GM18870 (cell line): ENCODE data around the gene CST9L.
"Not testable (repeated sequence)": the region's sequence is repeated elsewhere in the genome, so short reads cannot be mapped to it uniquely, and the experiment has no call there.

ENCODE experiments used
- ATAC-seq: cut with Tn5 transposase; IDR thresholded peaks from one replicate; pipeline ENCODE4 v1.9.1; 2021; ENCODE audit warnings: moderate library complexity; ENCODE audit not compliant: unreplicated experiment

CST9L gene

DNA sequence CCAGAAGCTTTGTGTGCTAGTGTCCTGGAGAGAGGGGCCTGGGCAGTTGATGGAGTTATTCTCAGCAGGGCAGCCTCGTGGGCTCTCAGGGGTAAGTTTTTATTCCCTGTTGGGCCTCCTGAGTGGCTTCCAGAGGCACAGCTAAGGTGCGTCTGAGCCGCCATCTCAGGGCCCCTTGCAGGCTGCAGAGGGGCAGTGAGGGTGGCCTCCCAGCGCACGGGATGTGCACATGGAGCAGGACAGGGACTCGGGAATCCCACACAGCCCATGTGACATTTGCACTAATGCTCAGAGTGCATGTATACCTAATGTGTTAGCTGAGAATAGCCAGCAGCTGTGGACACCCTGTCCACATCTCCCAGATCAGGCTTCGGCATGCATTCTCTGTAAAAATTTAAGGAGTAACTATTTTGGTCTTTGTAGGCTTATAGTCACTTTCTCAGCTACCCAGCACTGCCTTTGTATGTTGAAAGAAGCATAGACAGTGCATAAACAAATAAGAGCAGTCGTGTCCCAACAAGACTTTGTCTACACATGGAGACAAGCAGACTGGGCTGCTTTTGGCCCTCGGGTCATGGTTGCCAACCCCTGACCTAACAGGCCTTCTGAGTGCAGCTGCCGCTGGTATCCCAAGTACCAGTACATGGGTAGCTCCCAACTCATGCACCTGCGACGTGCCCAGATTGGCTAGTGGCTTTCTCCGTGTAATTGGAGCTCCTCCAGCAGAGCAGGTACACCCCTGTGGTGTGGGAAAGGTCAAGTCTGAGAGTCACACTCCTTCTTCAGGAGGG lies 18.6 kb upstream of the CST9L start:
- no peak for ATAC-seq

DNA sequence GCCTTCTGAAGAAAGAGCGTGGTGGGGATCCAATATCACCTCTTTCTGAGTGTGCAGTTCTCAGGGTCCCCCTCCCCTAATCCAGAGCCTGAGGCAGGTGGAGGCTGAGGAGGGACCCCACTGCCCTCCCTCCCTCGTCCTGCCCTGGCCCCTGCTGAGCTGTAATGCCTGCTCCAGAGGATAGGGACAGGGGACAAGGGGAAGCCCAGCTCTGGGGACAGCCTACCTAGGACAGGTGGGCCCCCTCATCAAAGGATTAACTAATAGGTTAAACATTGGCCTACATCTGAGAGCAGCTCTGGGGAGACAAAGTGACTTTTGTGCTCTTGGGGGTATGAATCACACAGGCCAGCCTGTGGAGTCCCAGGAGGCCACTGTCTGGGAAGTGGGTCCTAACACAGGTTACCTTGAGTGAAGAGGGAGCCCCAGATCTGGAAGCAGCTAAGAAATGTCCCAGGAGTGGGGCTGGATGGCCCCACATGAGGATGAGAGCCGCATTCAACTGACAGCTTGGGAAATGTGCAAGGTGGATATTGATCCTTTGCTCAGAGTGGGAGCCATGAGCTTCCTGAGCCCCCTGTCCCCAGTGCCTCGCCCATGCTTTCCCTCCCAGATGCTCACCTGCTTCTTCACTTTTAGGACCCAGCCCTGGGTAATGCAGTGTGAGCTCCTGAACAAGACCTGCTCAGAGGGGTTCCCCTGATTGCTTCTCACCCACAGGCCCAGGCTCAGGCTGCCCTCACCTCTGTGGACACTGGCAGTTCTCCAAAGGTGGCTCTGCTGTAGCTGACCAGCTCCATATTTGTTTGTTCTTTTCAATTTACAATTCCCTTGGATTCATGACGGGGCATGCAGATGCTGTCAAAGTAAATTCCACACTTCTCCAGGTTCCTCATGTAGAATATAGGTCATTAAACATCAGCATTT lies 17.8 kb upstream of the CST9L start:
- ATAC-seq, result no peak

- no peak for ATAC-seq
These were observed 17.1 kb upstream of the CST9L start for GRCh38 chr20:23585449-23585807.

GRCh38 chr20:23584434-23585199 lies 16.3 kb upstream of the CST9L start:
- ATAC-seq, result no peak

GRCh38 chr20:23583526-23583925 lies 15.2 kb upstream of the CST9L start:
- ATAC-seq, result no peak

DNA sequence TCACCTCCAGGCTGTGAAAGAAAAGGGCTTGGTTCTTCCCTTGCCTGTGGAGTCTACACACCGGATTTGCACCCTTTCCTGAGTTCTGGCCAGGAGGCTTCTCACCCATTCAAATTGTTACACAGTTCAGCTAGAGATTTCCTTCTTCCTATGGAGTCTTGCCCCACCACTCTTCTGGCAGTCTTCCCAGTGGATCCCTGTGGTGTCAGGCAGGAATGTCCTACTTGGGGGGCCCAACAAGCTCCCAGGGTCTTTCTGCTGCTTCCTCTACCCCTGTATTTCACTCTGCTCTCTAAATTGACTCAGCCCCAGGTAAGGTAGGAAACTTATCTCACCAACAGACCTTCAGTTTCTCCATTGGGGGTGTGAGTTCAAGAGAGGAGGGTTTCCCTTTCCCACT lies 14.0 kb upstream of the CST9L start:
- ATAC-seq, result no peak

DNA sequence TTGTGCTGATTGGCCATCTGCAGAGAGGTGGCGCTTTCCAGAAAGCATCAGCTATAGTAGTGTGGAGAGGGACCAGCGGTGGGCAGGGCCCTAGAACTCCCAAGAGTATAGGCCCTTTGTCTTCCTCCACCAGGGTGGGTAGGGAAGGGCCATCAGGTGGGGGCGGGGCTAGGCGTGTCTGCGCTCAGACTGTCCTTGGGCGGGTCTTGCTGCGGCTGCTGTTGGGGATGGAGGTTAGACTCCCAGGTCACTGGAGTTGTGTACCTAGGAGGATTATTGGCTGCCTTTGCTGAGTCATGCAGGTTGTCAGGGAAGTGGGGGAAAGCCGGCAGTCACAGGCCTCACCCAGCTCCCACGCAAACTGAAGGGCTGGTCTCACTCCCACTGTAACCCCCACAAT lies 13.5 kb upstream of the CST9L start:
- ATAC-seq, result not testable (repeated sequence)

DNA sequence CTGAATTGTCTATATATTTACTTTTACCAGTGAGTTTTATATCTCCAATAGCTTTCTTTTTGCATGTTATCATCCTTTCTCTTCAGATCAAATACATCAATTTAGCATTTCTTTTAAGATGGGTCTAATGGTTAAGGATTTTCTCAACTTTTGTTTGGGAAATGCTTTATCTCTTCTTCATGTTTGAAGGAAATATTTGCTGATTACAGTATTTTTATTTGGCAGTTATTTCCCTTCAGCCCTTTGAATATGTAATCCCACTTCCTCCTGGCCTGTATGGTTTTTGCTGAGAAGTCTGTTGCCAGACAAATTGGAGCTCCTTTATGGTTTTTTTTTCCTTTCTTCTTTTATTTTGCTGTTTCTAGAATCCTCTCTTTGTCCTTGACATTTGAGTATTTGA lies 6.7 kb upstream of the CST9L start:
- ATAC-seq, result no peak

DNA sequence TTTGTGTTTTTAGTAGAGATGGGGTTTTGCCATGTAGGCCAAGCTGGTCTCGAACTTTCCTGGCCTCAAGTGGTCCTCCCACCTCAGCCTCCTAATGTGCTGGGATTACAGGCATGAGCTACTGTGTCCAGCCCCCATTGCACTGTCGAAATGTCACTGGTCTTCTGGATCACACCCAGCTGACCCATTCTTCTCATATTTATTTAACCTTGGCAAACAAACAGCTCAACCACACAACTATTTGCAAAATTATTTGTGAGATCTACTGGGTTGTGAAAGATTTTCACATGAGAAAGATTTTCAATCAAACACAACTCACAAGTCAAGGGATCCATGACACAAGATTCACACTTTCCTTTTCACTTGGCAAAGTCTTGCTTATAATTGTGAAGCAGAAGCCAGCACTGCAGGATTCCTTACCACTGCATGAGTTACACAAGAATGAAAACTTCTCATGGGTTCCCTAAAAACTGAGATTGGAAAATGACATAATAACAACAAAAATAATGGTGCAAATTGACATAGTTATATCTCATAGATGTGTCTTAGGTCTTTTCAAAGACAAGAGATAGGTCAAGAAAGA lies 2.0 kb upstream of the CST9L start:
- no peak for ATAC-seq

- ATAC-seq, result no peak
These were observed 1.3 kb upstream of the CST9L start for GRCh38 chr20:23569570-23569969.

GRCh38 chr20:23568971-23569330 lies 667 bp upstream of the CST9L start:
- no peak for ATAC-seq

GRCh38 chr20:23566199-23566932 lies 1.9 kb downstream of the CST9L start:
- ATAC-seq, result no peak

DNA sequence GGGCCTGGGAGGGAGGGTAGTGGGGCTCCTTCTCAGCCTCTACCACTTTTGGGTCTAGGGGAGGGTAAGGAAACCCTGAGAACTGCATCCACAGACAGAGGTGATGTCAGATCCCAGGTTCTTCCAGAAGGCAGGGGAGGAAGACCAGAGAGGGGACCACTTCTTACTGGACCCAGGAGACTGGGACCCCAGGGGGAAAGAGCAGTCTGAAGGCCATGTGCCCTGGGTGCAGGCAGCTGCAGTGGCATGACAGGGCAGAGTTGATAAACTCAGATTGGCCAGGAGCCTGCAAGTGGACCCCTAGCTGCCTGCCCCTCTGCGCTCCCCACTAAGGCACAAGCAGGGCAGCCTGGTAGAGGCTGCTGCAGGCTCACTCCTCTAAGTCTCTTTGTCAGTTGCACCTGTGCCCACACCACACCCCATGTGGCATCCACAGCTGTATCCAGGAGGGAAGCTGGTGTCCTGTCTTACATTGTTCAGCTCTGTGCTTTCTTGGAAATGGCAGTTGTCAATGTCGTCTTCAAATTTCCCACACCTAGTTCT lies 2.7 kb downstream of the CST9L start:
- ATAC-seq, result no peak

GRCh38 chr20:23564927-23565326 lies 3.4 kb downstream of the CST9L start:
- no peak for ATAC-seq

DNA sequence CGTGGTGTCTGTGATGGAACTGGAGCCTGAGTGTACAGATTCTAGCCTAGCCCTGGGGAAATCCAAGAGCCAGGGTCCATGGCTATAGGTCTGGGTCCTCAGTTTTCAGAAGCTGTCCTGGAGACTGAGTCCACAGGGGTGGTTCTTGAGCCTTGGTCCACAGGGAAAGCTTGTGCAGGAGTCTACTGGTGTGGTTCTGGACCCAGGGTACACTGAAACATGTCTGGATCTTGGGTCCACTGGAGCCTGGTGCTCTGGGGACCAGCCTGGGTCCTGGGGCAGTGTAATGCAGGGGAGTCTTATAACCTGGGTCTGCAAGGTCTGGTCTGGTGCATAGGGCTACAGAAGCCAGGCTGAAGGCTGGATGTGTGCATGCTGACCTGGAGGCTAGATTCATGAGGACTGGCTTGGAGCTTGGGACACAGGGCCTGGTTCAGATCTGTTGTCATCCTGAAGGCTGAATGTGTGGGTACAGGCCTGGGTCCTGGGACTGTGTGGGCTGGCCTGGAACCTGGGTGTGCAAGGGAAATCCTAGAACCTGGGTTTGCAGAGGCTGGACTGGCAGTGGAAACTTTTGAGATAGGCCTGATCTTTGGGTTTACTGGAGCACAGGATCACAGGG lies 5.5 kb downstream of the CST9L start:
- no peak for ATAC-seq

DNA sequence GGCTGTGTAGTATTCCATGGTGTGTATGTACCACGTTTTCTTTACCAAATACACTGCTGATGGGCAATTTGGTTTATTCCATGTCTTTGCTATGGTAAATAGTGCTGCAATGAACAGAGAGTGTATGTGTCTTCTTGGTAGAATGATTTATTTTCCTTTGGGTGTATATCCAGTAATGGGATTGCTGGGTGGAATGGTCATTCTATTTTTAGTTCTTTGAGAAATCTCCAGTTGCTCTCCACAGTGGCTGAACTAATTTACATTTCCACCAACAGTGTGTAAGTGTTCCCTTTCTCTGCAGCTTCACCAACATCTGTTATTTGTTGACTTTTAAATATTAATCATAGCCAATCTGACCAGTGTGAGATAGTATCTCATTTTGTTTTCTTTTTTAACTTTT lies 13.9 kb downstream of the CST9L start:
- no peak for ATAC-seq

- no peak for ATAC-seq
These were observed 16.5 kb downstream of the CST9L start for GRCh38 chr20:23551786-23552185.

DNA sequence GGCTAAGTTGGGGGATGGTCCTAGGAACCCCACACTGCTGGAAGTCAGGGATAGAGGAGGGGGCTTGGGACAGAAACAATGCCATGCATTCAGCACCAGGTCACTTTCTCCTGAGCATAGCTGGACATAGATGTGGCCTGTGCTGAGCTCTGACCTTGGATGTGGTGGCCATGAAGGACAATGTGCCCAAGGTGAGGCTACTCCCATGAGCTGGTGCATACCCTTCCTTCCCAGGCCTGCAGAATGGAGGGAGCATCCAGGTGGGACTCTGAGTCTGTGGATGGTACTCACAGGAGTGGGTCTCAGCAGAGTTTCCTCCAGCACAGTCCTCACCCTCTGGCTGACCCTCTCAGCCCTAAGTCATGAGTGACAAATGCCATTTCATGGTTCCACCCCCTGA lies 16.9 kb downstream of the CST9L start:
- no peak for ATAC-seq

DNA sequence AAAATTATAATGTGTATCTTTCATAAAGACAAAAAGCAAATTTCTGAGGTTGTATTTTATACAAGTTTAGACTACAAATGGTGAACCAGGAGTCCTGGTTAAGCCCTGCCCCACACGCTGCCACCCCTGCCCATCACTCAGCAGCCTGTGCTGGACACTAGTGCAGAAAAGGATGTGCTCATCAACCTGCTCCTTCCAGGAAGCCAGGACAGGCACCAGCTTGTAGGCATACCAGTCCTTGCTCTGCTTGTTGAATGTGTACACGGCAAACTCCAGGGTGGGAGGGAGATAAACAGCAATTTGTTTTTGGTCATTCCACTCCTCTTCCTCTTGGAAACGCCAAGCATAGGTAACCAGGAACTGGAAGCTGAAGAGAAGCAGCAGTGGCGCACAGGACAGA lies 18.1 kb downstream of the CST9L start:
- ATAC-seq, result no peak

- no peak for ATAC-seq
These were observed 19.9 kb downstream of the CST9L start for GRCh38 chr20:23548408-23548807.
